ENCODE results near the gene PDZRN3. TPM values are rescaled to one million over a fixed set of nuclear protein-coding genes. Genes with fewer than 3 reads are reported as not detected.

PDZRN3 gene
- total RNA-seq, 1 donor from 2014 or later = 16.0 TPM

DNA sequence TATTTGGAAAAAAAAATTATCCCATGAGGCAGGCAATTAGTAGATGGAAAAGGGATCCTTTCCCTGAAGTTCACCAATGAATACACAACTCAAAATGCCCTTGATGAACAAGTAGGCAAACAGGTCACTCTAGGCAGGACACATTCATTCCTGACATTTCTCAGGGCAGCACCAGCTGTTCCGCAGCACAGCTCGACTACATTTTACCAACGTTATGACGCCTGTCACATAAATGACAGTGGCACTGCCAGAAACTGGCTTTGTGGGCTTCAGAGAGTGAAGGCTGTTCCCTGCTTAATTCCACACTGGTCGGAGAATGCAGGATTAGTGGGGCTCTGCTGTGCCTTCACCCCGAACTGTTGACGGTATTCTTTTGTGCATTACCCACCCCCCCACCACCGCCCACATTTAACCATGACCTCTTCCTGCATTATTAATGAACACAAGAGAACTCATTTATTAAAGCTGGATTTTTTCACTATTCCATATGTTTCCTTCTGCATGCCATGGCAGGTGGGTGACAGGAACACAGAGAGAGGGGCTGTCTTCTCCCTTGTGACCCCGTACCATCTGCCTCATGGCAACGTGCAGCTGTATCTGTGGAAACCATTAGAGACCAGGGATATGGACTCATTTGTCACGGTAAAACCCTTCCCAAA lies 197.6 kb downstream of the PDZRN3 start:
- Histone ChIP-seq H3K9me3 (no peaks in the 10 kb centered on the region), H3K27me3 (ENCODE audit: low read depth) (no peaks in the 10 kb centered on the region), H3K4me1 (peaks cover 11% of the 10 kb centered on the region), H3K36me3 (no peaks in the 10 kb centered on the region), H3K27ac (no peak overlapping the region), H3K4me3 (no peak overlapping the region)
- ATAC-seq = peak in 1 of 2 donors; percentile 21
- TF ChIP-seq CTCF (IDR thresholded peaks at IDR 0.05) = no peak
- no peak for DNase-seq
- intact Hi-C loops (cut with DNase I) = no loop called here

DNA sequence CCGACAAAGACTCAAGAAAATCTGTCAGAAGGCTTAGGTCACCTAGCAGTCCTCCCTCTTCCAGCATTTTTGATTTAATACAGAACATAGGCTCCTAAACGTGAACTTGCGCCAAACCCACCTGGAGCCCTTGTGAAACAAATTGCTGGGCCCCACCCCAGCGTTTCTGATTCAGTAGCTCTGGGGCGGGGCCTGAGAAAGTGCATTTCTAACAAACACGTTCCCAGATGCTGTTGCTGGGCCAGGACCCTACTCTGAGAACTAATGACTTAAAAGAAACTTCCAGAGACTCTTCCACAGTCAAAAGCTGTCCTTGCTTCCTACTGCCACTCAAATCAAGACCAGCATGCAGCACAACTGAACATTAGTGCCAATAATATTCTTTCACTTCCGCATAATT lies 198.1 kb downstream of the PDZRN3 start:
- TF ChIP-seq CTCF (IDR thresholded peaks at IDR 0.05) = no peak
- H3K4me1 ChIP-seq = peaks cover 8% of the 10 kb centered on the region
- no peak for DNase-seq
- intact Hi-C loops (cut with DNase I) = no loop called here
- no peaks in the 10 kb centered on the region for H3K9me3 ChIP-seq
- H3K27ac ChIP-seq = no peak overlapping the region
- no peaks in the 10 kb centered on the region for H3K27me3 ChIP-seq (ENCODE audit: low read depth)
- no peak overlapping the region for H3K4me3 ChIP-seq
- H3K36me3 ChIP-seq = no peaks in the 10 kb centered on the region
- ATAC-seq = no peak

DNA sequence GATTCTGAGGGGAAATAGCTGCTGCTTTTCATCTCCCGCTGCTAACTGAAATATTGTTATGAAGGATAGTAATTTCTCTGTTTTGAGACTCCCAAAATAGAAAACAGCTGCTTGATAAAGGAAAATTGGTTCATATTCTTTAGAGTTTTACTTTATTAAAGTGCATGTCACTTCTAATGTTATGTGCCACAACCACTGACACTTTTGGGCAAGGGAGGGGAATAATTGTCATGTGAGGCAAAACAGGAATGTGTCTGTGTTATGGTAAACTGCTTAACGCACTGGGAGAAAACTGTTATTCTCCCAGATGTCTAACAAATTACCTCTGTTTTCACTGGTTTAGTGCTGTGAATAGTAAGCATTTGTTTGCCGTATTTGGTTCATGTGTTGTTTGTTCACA lies 201.6 kb downstream of the PDZRN3 start:
- peaks cover 8% of the 10 kb centered on the region for H3K4me1 ChIP-seq
- no peak overlapping the region for H3K27ac ChIP-seq
- no peaks in the 10 kb centered on the region for H3K9me3 ChIP-seq
- intact Hi-C loops (cut with DNase I) = no loop called here
- ATAC-seq = no peak
- no peak overlapping the region for H3K4me3 ChIP-seq
- no peaks in the 10 kb centered on the region for H3K36me3 ChIP-seq
- no peak for DNase-seq
- TF ChIP-seq CTCF (IDR thresholded peaks at IDR 0.05) = no peak
- H3K27me3 ChIP-seq (ENCODE audit: low read depth) = no peaks in the 10 kb centered on the region

- no peaks in the 10 kb centered on the region for H3K9me3 ChIP-seq
- ATAC-seq (no peak), DNase-seq (no peak)
- H3K4me1 ChIP-seq = peaks cover 8% of the 10 kb centered on the region
- H3K4me3 ChIP-seq = no peak overlapping the region
- H3K27me3 ChIP-seq (ENCODE audit: low read depth) = no peaks in the 10 kb centered on the region
- H3K36me3 ChIP-seq = no peaks in the 10 kb centered on the region
- intact Hi-C loops (cut with DNase I) = no loop called here
- no peak for TF ChIP-seq CTCF (IDR thresholded peaks at IDR 0.05)
- H3K27ac ChIP-seq = no peak overlapping the region
These were observed 202.2 kb downstream of the PDZRN3 start for GRCh38 chr3:73422571-73422970.

DNA sequence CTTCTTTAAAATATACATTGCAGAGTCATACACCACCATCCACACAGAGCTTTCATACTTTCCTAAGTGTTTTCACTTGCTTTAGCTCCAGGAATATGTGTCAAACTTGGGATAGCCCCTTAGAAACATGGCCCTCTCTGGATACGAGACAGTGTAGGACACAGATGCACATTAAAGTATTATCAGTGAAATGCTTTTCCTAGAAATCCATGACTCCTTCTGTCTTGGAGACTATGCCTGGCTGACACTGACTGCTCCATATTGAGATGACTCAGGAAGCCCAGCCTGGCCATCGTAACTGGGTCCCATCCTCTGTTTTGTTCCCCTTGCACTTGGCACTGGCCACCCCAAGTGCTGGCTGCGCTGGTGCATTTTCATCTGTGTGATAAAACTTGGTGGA lies 204.8 kb downstream of the PDZRN3 start:
- intact Hi-C loops (cut with DNase I) = no loop called here
- ATAC-seq = no peak

More for the DNA sequence above, 204.8 kb downstream of the PDZRN3 start:
- H3K9me3 ChIP-seq = no peaks in the 10 kb centered on the region
- no peak for TF ChIP-seq CTCF (IDR thresholded peaks at IDR 0.05)
- H3K4me3 ChIP-seq = no peak overlapping the region
- H3K27me3 ChIP-seq (ENCODE audit: low read depth) = no peaks in the 10 kb centered on the region
- no peaks in the 10 kb centered on the region for H3K4me1 ChIP-seq
- peak overlapping the region; percentile 5 for H3K27ac ChIP-seq
- DNase-seq = no peak
- no peaks in the 10 kb centered on the region for H3K36me3 ChIP-seq
